ENCODE results near the gene CWC25.
A peak's percentile ranks its signal among the peaks of the same experiment; 100 is the strongest.

- TF ChIP-seq CTCF (IDR thresholded peaks at IDR 0.05) (peak in 3 of 6 experiments; percentile 4 to 20 (median 8)), POLR2A (IDR thresholded peaks at IDR 0.05) (peak in 2 of 4 donors; percentile 25 to 41)
Measured at GRCh38 chr17:38868817-38869525, 43.9 kb upstream of the CWC25 start.
